Measurements from ENCODE around the gene PXYLP1. TPM values are rescaled to one million over a fixed set of nuclear protein-coding genes. Genes with fewer than 3 reads are reported as not detected.
A peak's percentile ranks its signal among the peaks of the same experiment; 100 is the strongest.

Gene PXYLP1
- total RNA-seq, 1 experiment from 2014 or later, result 16.3 TPM

- Mint-ChIP-seq H3K4me3 (ENCODE audit: low read depth, unreplicated experiment) (no peak overlapping the region), H3K27me3 (ENCODE audit: unreplicated experiment) (no peaks in the 10 kb centered on the region), H3K36me3 (ENCODE audit: insufficient read depth, unreplicated experiment) (no peaks in the 10 kb centered on the region), H3K9me3 (ENCODE audit: low read depth, unreplicated experiment) (no peaks in the 10 kb centered on the region), H3K27ac (ENCODE audit: unreplicated experiment) (no peak overlapping the region), H3K4me1 (ENCODE audit: low read depth, unreplicated experiment) (peaks cover 38% of the 10 kb centered on the region)
- no peak for TF ChIP-seq CTCF (IDR thresholded peaks at IDR 0.05; ENCODE audit: unreplicated experiment)
- CTCF ChIA-PET, result interaction anchor here (0.6 to 2.0 kb wide), 5 partner anchors 19 to 124 kb away, joined by 3 to 6 read pairs (median 4); no protein-coding TSS in a partner anchor
- no peak for DNase-seq
- intact Hi-C loops (cut with micrococcal nuclease; ENCODE audit: unreplicated experiment), result no loop called here
- BruUV-seq (replicated peaks), result no TSS peak
These were observed 99.2 kb downstream of the PXYLP1 start for GRCh38 chr3:141330718-141331376.

GRCh38 chr3:141331377-141332318 is 100.0 kb downstream of the PXYLP1 start:
- CTCF ChIA-PET, result interaction anchor here (0.6 to 2.0 kb wide), 10 partner anchors 8 to 1320 kb away, joined by 3 to 6 read pairs (median 4); no protein-coding TSS in a partner anchor
- H3K27ac Mint-ChIP-seq (ENCODE audit: unreplicated experiment), result peak overlapping the region; percentile 1
- intact Hi-C loops (cut with micrococcal nuclease; ENCODE audit: unreplicated experiment), result no loop called here
- H3K9me3 Mint-ChIP-seq (ENCODE audit: low read depth, unreplicated experiment), result no peaks in the 10 kb centered on the region
- no peaks in the 10 kb centered on the region for H3K36me3 Mint-ChIP-seq (ENCODE audit: insufficient read depth, unreplicated experiment)
- H3K4me3 Mint-ChIP-seq (ENCODE audit: low read depth, unreplicated experiment), result no peak overlapping the region
- peaks cover 30% of the 10 kb centered on the region for H3K4me1 Mint-ChIP-seq (ENCODE audit: low read depth, unreplicated experiment)
- H3K27me3 Mint-ChIP-seq (ENCODE audit: unreplicated experiment), result no peaks in the 10 kb centered on the region
- BruUV-seq (replicated peaks), result no TSS peak
- no peak for TF ChIP-seq CTCF (IDR thresholded peaks at IDR 0.05; ENCODE audit: unreplicated experiment)
- peak; percentile 62 for DNase-seq

GRCh38 chr3:141332416-141332815 is 100.8 kb downstream of the PXYLP1 start:
- CTCF ChIA-PET, result interaction anchor here (0.6 to 2.0 kb wide), 4 partner anchors 8 to 1319 kb away, joined by 3 to 5 read pairs (median 4); no protein-coding TSS in a partner anchor
- peak overlapping the region; percentile 1 for H3K27ac Mint-ChIP-seq (ENCODE audit: unreplicated experiment)
- no peaks in the 10 kb centered on the region for H3K36me3 Mint-ChIP-seq (ENCODE audit: insufficient read depth, unreplicated experiment)
- DNase-seq, result no peak
- no peak overlapping the region for H3K4me3 Mint-ChIP-seq (ENCODE audit: low read depth, unreplicated experiment)
- H3K4me1 Mint-ChIP-seq (ENCODE audit: low read depth, unreplicated experiment), result peaks cover 30% of the 10 kb centered on the region
- H3K9me3 Mint-ChIP-seq (ENCODE audit: low read depth, unreplicated experiment), result no peaks in the 10 kb centered on the region
- TF ChIP-seq CTCF (IDR thresholded peaks at IDR 0.05; ENCODE audit: unreplicated experiment), result no peak
- intact Hi-C loops (cut with micrococcal nuclease; ENCODE audit: unreplicated experiment), result no loop called here
- no TSS peak for BruUV-seq (replicated peaks)
- no peaks in the 10 kb centered on the region for H3K27me3 Mint-ChIP-seq (ENCODE audit: unreplicated experiment)

- TF ChIP-seq CTCF (IDR thresholded peaks at IDR 0.05; ENCODE audit: unreplicated experiment), result no peak
- no peaks in the 10 kb centered on the region for H3K36me3 Mint-ChIP-seq (ENCODE audit: insufficient read depth, unreplicated experiment)
- peaks cover 18% of the 10 kb centered on the region for H3K4me1 Mint-ChIP-seq (ENCODE audit: low read depth, unreplicated experiment)
- no peak overlapping the region for H3K27ac Mint-ChIP-seq (ENCODE audit: unreplicated experiment)
- H3K4me3 Mint-ChIP-seq (ENCODE audit: low read depth, unreplicated experiment), result no peak overlapping the region
- CTCF ChIA-PET, result interaction anchor here (0.7 kb wide), 2 partner anchors 32 to 50 kb away, joined by 4 to 12 read pairs; no protein-coding TSS in a partner anchor
- intact Hi-C loops (cut with micrococcal nuclease; ENCODE audit: unreplicated experiment), result no loop called here
- H3K9me3 Mint-ChIP-seq (ENCODE audit: low read depth, unreplicated experiment), result no peaks in the 10 kb centered on the region
- DNase-seq, result no peak
- no TSS peak for BruUV-seq (replicated peaks)
- no peaks in the 10 kb centered on the region for H3K27me3 Mint-ChIP-seq (ENCODE audit: unreplicated experiment)
These were observed 102.4 kb downstream of the PXYLP1 start for GRCh38 chr3:141333836-141334626.
